HG02973 (cell line): Measurements from ENCODE around the gene BPIFB4.

Experiments
- ATAC-seq: cut with Tn5 transposase; IDR thresholded peaks from one replicate; pipeline ENCODE4 v1.9.1; 2021; ENCODE audit warnings: moderate library complexity; ENCODE audit not compliant: unreplicated experiment

The BPIFB4 gene

DNA sequence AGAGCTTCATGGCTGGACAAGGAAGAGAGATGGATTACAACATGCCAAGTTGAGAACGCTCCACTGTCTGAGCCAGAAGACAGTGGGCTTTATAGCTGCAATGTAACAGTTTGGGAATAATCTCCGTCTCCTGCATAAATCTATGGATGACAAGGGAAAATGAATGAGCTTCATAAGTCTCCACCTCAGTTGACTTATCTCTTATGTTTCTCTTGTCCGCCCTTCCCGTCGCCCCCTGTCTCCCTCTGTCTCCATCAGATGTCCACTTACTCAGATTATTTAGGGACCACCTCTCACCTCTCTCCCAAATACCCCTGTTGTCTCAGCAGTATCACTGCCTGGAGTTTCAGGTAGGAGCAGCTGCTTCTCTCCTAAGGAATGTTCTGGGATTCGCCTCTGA, 74.8 kb downstream of the BPIFB4 start:
- ATAC-seq: no peak

DNA sequence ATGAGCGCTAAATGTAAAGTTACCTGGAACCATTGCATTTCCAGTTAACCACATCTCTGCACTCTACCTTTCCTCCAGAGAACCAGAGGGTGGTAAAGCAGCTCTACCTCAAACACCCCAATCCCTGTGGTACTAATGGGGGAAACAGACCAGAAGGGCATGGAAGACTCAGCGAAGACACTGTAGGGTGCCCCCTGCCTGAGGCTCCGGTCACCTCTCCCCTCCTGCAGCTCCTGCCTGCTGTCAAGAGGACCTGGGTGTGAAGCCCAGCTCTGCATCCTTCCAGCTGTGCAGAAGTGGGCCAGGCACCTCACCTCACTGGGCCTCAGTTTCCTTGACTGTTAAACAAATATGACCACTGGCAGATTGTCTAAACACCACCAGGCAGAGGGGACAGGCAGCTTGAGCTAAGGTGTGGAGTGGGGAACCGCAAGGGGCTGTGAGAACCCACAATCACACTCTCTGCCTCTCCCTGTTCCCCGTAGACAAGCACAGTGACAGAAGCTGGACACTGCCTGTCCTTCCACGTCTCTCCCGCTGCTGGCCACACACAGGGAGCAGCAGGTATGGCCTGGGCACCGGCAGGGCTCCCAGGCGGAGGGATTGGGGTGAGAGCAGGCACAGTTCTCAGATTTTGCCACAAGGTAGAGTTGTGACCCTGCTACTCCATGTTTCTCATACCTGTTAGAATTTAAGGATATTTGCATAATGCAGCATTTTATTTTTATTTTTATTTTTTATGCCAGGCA, 79.4 kb downstream of the BPIFB4 start:
- ATAC-seq: no peak

DNA sequence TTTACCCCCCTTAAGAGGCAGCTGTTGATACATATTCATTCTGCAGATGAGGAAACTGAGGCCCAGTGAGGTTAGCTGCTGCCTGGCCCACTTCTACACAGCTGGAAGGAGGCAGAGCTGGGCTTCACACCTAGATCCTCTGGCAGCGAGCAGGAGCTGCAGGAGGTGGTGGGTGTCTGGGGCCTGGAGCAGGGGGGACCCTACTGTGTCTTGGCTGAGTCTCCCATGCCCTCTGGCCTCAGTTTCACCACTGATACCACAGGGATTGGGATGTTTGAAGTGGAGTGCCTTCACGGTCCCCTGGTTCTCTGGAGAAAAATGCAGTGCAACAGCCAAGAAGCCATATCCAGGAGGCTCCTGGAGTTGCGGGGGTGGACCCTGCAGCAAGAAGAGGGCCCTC, 80.3 kb downstream of the BPIFB4 start:
- no peak for ATAC-seq

DNA sequence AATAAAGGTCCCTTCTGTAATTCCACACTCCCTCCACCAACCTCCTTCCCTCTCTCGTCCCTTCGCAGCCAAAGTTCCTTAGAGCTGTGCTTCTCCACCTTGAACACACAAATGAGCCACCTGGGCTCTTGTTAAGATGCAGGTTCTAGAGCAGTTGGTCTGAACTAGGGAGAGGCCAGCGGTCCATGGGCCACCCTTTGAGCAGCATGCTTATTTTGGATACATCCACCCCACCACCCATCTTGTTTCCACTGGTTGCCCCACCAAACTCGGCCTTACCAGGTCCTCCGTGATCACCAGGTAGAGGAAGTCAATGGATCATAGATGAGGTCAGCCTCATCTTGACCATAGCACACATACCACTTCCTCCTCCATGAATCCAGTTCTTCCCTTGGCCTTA, 81.2 kb downstream of the BPIFB4 start:
- no peak for ATAC-seq
